PC-9 (cell line): Measurements from ENCODE around the gene ANKS1B.

ENCODE experiments used
- CTCF ChIP-seq: fragments of 200-600 bp; sonication (generic); conservative IDR thresholded peaks from 2 replicates; pipeline ENCODE4 v1.6.1; 2017; ENCODE audit warnings: mixed run types, antibody characterized with exemption, mild to moderate bottlenecking, moderate library complexity
- EZH2 ChIP-seq: fragments of 200-600 bp; sonication (generic); IDR thresholded peaks from 2 replicates; pipeline ENCODE4 v1.8.0; 2017; ENCODE audit warnings: antibody characterized with exemption, low read depth

DNA sequence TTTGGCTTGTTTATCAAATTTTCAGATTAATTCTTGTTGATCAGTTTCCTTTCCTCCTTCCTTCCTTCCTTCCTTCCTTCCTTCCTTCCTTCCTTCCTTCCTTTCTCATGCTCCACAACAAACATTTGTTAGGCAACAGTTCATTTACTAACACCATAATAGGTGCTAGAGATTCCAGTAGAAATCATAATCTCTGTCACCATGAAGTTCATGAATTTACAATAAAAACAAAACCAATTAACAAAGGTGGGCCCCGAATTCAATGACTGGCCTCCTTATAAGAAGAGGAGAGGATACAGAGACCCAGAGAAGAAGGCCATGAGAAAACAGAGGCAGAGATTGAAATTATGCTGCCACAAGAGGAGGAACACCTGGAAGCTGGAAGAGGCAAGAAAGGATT lies 604.0 kb downstream of the ANKS1B start:
- TF ChIP-seq CTCF (no peak), EZH2 (no peak)
